ENCODE data around the gene ISM1. TPM values are rescaled to one million over a fixed set of nuclear protein-coding genes. Genes with fewer than 3 reads are reported as not detected.

Gene ISM1
- polyA plus RNA-seq, 1 experiment, result not detected

- no peaks in the 10 kb centered on the region for H3K27me3 ChIP-seq (ENCODE audit: control insufficient read depth, insufficient read depth, low read length)
- DNase-seq (ENCODE audit: low read depth, low spot score), result no peak
- ChIA-PET CTCF (no interaction called here), POLR2A (no interaction called here)
- H3K27ac ChIP-seq (ENCODE audit: low read depth, low read length), result no peak overlapping the region
- no peak overlapping the region for H3K4me3 ChIP-seq (ENCODE audit: low read depth, low read length)
- no peak for TF ChIP-seq CTCF (IDR thresholded peaks at IDR 0.05; ENCODE audit: low read depth, low read length)
- no peaks in the 10 kb centered on the region for H3K9me3 ChIP-seq (ENCODE audit: control insufficient read depth, insufficient read depth, low read length)
Observed at GRCh38 chr20:13286607-13287006, 65.5 kb downstream of the ISM1 start.

GRCh38 chr20:13288357-13288756 is 67.3 kb downstream of the ISM1 start:
- POLR2A ChIA-PET, result no interaction called here
- TF ChIP-seq CTCF (IDR thresholded peaks at IDR 0.05; ENCODE audit: low read depth, low read length), result no peak
- DNase-seq (ENCODE audit: low read depth, low spot score), result no peak
- H3K4me3 ChIP-seq (ENCODE audit: low read depth, low read length), result no peak overlapping the region
- CTCF ChIA-PET, result interaction anchor here (1.4 kb wide), 1 partner anchor 258 kb away, joined by 4 read pairs; no protein-coding TSS in a partner anchor
- H3K27me3 ChIP-seq (ENCODE audit: control insufficient read depth, insufficient read depth, low read length), result no peaks in the 10 kb centered on the region
- no peak overlapping the region for H3K27ac ChIP-seq (ENCODE audit: low read depth, low read length)
- no peaks in the 10 kb centered on the region for H3K9me3 ChIP-seq (ENCODE audit: control insufficient read depth, insufficient read depth, low read length)

- DNase-seq (ENCODE audit: low read depth, low spot score), result no peak
- ChIA-PET POLR2A (no interaction called here), CTCF (interaction anchor here (1.4 kb wide), 1 partner anchor 257 kb away, joined by 4 read pairs; no protein-coding TSS in a partner anchor)
- no peak for TF ChIP-seq CTCF (IDR thresholded peaks at IDR 0.05; ENCODE audit: low read depth, low read length)
- H3K27me3 ChIP-seq (ENCODE audit: control insufficient read depth, insufficient read depth, low read length), result no peaks in the 10 kb centered on the region
- no peak overlapping the region for H3K27ac ChIP-seq (ENCODE audit: low read depth, low read length)
- H3K9me3 ChIP-seq (ENCODE audit: control insufficient read depth, insufficient read depth, low read length), result no peaks in the 10 kb centered on the region
- no peak overlapping the region for H3K4me3 ChIP-seq (ENCODE audit: low read depth, low read length)
Observed at GRCh38 chr20:13289031-13289430, 68.0 kb downstream of the ISM1 start.

GRCh38 chr20:13290724-13291123 is 69.7 kb downstream of the ISM1 start:
- no peak for TF ChIP-seq CTCF (IDR thresholded peaks at IDR 0.05; ENCODE audit: low read depth, low read length)

GRCh38 chr20:13291157-13291556 is 70.1 kb downstream of the ISM1 start:
- Histone ChIP-seq H3K9me3 (ENCODE audit: control insufficient read depth, insufficient read depth, low read length) (no peaks in the 10 kb centered on the region), H3K27me3 (ENCODE audit: control insufficient read depth, insufficient read depth, low read length) (no peaks in the 10 kb centered on the region), H3K27ac (ENCODE audit: low read depth, low read length) (no peak overlapping the region), H3K4me3 (ENCODE audit: low read depth, low read length) (no peak overlapping the region)
- DNase-seq (ENCODE audit: low read depth, low spot score), result no peak
- no peak for TF ChIP-seq CTCF (IDR thresholded peaks at IDR 0.05; ENCODE audit: low read depth, low read length)
- POLR2A ChIA-PET, result no interaction called here
- CTCF ChIA-PET, result interaction anchor here (0.8 to 1.8 kb wide), 2 partner anchors 171 to 255 kb away, joined by 3 to 7 read pairs; no protein-coding TSS in a partner anchor

More at GRCh38 chr20:13290724-13291123, 69.7 kb downstream of the ISM1 start:
- Histone ChIP-seq H3K27me3 (ENCODE audit: control insufficient read depth, insufficient read depth, low read length) (no peaks in the 10 kb centered on the region), H3K27ac (ENCODE audit: low read depth, low read length) (no peak overlapping the region), H3K9me3 (ENCODE audit: control insufficient read depth, insufficient read depth, low read length) (no peaks in the 10 kb centered on the region), H3K4me3 (ENCODE audit: low read depth, low read length) (no peak overlapping the region)
- CTCF ChIA-PET, result interaction anchor here (0.8 to 1.8 kb wide), 2 partner anchors 171 to 256 kb away, joined by 3 to 7 read pairs; no protein-coding TSS in a partner anchor
- POLR2A ChIA-PET, result no interaction called here
- DNase-seq (ENCODE audit: low read depth, low spot score), result no peak
